ENCODE results near the gene PDE8A.

DNA sequence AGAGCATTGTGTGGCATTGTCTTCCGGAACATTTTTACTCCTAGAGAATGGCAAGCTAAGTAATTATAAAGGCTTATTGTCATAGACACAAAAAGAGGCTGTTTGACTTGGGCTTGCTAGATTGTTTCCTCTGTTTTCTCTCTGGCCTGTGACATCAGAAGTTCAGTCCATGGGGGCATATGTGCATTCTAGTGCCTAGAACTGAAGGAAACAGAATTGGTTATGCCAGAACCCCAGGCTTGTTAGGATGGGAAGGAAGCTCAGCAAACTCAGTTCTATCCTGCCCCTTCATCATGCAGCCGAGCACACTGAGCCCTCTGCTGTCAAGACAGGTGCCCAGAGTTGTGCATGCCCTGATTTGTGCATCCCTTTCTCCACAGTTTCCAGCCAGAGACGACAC is 131.3 kb downstream of the PDE8A start:
- TF ChIP-seq, protein P1, sequence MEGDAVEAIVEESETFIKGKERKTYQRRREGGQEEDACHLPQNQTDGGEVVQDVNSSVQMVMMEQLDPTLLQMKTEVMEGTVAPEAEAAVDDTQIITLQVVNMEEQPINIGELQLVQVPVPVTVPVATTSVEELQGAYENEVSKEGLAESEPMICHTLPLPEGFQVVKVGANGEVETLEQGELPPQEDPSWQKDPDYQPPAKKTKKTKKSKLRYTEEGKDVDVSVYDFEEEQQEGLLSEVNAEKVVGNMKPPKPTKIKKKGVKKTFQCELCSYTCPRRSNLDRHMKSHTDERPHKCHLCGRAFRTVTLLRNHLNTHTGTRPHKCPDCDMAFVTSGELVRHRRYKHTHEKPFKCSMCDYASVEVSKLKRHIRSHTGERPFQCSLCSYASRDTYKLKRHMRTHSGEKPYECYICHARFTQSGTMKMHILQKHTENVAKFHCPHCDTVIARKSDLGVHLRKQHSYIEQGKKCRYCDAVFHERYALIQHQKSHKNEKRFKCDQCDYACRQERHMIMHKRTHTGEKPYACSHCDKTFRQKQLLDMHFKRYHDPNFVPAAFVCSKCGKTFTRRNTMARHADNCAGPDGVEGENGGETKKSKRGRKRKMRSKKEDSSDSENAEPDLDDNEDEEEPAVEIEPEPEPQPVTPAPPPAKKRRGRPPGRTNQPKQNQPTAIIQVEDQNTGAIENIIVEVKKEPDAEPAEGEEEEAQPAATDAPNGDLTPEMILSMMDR (conservative IDR thresholded peaks at IDR 0.05 in 1 of 2, IDR thresholded peaks at IDR 0.05 in 1 of 2; ENCODE audit: extremely low read depth in 1 of 2, insufficient read depth in 1 of 2, low read depth in 1 of 2, low read length in 2 of 2) = no peak
- TF ChIP-seq EZH2 (IDR thresholded peaks at IDR 0.05; ENCODE audit: borderline replicate concordance, low read length) = no peak
